Fibroblast of the aortic adventitia (primary cell): ENCODE data around the gene CIB2. TPM values are rescaled to one million over a fixed set of nuclear protein-coding genes. Genes with fewer than 3 reads are reported as not detected.

ENCODE experiments used
- DNase-seq: peaks from one replicate; pipeline ENCODE4 v3.0.0-alpha.2; 2010; ENCODE audit warnings: low read depth
- H3K4me3 ChIP-seq: 2 replicates; pipeline ENCODE4 v1.5.1; 2011; ENCODE audit warnings: low read depth, mild to moderate bottlenecking, control low read depth, low read length, moderate library complexity
- total RNA-seq: library from RNA; depleted of rRNA; stranded (reverse); fragments of >200 nt; gene quantifications from 2 replicates; pipeline ENCODE4 v1.2.3, GENCODE V29; 2012; ENCODE audit warnings: low replicate concordance
- TF ChIP-seq, protein P1 (sequence below): IDR thresholded peaks from 2 replicates; pipeline ENCODE4 v1.5.1; 2011; ENCODE audit warnings: mild to moderate bottlenecking, low read length, control low read depth, inconsistent platforms; ENCODE audit not compliant: insufficient read depth

CIB2 gene
- total RNA-seq, result 2.3 and 4.3 TPM in 2 replicates

DNA sequence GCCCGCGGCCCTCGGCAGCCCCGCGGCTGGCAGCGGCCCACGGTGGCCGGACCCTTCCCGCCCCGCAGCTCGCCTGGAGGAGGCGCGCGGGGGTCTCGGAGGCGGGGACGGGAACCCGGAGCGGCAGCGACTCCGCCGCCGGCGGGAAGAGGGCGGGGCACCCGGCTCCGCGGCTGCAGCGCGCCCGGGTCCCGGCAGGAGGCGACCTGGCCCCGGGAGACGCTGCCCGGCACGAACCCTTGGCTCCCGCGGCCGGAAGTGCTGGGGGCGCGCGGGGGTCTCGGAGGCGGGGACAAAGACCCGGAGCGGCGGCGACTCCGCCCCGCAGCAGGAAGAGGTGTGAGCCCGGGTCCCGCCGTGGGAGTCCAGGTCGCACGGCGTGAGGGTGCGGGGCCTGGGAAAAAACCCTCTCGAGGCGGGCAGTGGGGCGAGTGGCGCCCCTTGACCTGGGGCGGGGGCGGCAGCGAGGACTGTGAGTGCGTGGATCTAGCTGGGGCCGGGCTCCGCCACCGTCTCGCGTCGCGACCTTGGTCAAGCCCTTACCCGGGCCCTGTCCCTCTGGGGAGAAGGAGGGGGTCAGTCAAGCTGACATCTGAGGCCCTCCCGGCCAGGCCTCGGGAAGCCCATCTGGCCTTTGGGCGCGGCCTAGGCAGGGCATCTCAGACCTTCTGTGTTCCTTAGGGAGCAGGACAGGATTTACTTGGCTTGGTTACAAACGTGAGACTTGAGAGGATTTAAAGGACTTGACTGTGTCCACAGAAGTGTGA is at the start of gene CIB2:
CIB2 (minus strand) TSS at position 151 of the 767 bp plus-strand sequence. CDS start 230 bp downstream, outside the sequence.
- DNase-seq, result peak; percentile 42
- TF ChIP-seq, protein P1, sequence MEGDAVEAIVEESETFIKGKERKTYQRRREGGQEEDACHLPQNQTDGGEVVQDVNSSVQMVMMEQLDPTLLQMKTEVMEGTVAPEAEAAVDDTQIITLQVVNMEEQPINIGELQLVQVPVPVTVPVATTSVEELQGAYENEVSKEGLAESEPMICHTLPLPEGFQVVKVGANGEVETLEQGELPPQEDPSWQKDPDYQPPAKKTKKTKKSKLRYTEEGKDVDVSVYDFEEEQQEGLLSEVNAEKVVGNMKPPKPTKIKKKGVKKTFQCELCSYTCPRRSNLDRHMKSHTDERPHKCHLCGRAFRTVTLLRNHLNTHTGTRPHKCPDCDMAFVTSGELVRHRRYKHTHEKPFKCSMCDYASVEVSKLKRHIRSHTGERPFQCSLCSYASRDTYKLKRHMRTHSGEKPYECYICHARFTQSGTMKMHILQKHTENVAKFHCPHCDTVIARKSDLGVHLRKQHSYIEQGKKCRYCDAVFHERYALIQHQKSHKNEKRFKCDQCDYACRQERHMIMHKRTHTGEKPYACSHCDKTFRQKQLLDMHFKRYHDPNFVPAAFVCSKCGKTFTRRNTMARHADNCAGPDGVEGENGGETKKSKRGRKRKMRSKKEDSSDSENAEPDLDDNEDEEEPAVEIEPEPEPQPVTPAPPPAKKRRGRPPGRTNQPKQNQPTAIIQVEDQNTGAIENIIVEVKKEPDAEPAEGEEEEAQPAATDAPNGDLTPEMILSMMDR, result peak; percentile 58
- peak within 1 kb of the TSS; percentile 75 for H3K4me3 ChIP-seq

DNA sequence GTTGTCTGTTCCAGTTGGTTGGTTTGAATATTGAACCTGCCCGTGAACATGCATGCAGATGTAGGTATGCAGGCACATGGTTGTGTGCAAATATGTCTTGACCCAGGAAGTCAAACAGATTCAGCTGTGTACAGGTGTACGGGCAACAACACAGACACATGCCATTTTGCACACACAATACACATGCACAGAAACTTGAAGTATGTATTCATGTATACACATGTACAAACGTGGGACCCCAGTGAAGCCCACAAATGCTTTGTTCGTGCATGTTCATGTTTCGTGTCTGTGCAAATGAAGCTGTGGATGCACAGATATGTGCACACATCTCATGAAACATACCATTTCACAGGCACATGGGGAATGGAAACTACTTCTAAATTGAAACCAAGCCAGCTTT is 48.7 kb upstream of the CIB2 start:
- TF ChIP-seq, protein P1, result no peak
- no peak for DNase-seq

DNA sequence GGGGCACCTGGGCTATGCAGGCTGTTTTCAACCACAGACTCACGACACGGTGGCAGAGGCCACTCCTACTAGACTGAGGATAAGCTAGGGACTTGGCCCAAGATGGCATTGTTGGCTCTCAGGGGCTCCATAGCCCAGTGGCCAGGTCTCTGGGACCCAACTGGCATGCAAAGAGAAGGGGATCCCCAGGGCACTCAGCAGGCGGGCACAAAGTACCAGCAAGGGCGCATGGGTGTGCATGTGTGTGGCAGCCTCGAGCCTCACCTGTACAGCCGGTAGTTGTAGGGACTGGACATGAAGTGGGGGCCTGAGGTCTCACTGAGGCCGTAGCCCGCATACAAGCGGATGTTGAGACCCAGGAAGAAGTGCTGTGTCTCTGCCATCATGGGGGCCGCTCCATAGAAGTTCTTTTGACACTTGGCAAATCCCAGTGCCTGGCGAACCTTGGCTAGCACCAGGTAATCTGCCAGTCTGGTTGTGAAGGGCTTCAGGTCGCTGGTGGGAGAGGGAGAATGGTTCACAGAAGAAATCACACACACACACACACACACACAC is 48.1 kb upstream of the CIB2 start:
- DNase-seq, result no peak
- no peak overlapping the region for H3K4me3 ChIP-seq
- TF ChIP-seq, protein P1, result no peak

More for the DNA sequence above, 48.7 kb upstream of the CIB2 start:
- no peak overlapping the region for H3K4me3 ChIP-seq

DNA sequence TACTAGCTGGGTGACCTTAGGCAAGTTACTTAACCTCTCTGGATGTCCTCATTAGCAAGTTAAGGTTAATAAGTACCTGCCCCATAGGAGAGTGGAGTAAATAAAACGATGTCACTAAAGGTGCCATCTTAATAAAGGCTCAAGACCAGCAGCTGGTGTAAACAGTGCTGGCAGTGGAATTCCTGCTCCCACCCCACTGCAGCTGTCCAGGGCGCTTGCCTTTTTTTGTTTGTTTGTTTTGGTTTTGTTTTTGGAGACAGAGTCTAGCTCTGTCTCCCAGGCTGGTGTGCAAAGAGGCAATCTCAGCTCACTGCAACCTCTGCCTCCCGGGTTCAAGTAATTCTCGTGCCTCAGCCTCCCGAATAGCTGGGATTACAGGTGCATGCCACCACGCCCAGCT is 46.8 kb upstream of the CIB2 start:
- TF ChIP-seq, protein P1, result no peak
- DNase-seq, result no peak
- no peak overlapping the region for H3K4me3 ChIP-seq

DNA sequence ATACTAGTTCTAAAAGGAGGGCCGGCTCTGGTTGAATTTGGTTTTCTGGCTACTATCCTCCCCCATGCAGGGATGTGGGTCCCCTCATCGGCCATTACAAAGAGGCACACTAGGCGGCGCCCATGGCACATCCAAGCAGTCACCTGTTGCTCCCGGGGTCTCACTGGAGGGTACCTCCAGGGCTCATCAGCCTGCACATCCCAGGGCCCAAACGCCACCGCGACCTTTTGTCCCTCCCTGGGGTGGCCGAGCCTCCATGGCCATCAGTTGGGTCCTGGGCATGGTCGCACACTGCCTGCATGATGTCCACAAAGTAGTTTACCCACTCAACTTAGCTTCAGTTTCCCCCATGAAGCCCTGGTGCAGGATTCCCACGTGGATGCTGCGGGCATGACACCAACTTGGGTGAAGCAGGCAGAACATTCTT is 46.2 kb upstream of the CIB2 start:
- no peak overlapping the region for H3K4me3 ChIP-seq
- DNase-seq, result peak; percentile 10
- TF ChIP-seq, protein P1, result peak; percentile 63

DNA sequence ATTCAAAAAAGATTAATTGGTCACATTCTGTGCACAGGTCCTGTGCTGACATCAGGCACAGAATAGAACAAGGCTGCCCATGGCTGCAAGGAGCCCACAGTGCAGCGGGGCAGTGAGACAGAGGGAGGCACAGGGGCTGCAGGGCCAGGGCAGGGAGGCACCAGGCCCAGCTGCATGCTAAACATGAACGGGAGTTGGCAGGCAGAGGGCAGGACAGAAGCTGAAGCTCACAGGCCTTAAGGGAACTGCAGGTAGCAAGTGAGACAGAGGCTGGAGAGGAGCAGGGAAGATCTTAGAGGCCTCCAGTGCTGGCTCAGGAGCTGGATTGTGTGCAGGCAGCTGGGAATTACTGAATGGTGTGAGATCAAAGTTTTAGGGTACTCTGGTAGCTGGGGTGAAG is 44.1 kb upstream of the CIB2 start:
- no peak for DNase-seq
- TF ChIP-seq, protein P1, result no peak
- no peak overlapping the region for H3K4me3 ChIP-seq
